KMS-11 (cell line): Measurements from ENCODE around the gene DNAJB11.

Experiments used
- H2AFZ ChIP-seq: fragments of 200-600 bp; sonication (generic); 2 replicates; pipeline ENCODE4 v1.6.1; 2016; ENCODE audit warnings: antibody characterized with exemption, mixed run types, low read depth
- H3K27ac ChIP-seq: fragments of 200-600 bp; sonication (generic); 2 replicates; pipeline ENCODE4 v1.6.1; 2016; ENCODE audit warnings: mild to moderate bottlenecking, mixed run types
- H3K27me3 ChIP-seq: fragments of 200-600 bp; sonication (generic); 2 replicates; pipeline ENCODE4 v1.6.1; 2017; ENCODE audit warnings: mild to moderate bottlenecking, low read depth, mixed run types, moderate library complexity; ENCODE audit not compliant: insufficient read depth
- H3K36me3 ChIP-seq: fragments of 200-600 bp; sonication (generic); 2 replicates; pipeline ENCODE4 v1.6.1; 2017; ENCODE audit warnings: mild to moderate bottlenecking, mixed run types; ENCODE audit not compliant: insufficient read depth
- H3K4me1 ChIP-seq: fragments of 200-600 bp; sonication (generic); 2 replicates; pipeline ENCODE4 v1.6.1; 2016; ENCODE audit warnings: mild to moderate bottlenecking, low read depth, mixed run types; ENCODE audit not compliant: poor library complexity, severe bottlenecking
- H3K4me2 ChIP-seq: fragments of 200-600 bp; sonication (generic); 2 replicates; pipeline ENCODE4 v1.7.0; 2016; ENCODE audit warnings: mild to moderate bottlenecking, mixed run types
- H3K4me3 ChIP-seq: fragments of 200-600 bp; sonication (generic); IDR thresholded peaks from 2 replicates; pipeline ENCODE4 v1.6.1; 2017; ENCODE audit warnings: low read depth, low read length, mixed read lengths; ENCODE audit not compliant: insufficient read depth
- H3K79me2 ChIP-seq: fragments of 200-600 bp; sonication (generic); 2 replicates; pipeline ENCODE4 v1.6.1; 2016; ENCODE audit warnings: low read depth, mixed run types; ENCODE audit not compliant: insufficient read depth
- H3K9ac ChIP-seq: fragments of 200-600 bp; sonication (generic); 2 replicates; pipeline ENCODE4 v1.6.1; 2016; ENCODE audit warnings: mild to moderate bottlenecking, mixed run types
- H4K20me1 ChIP-seq: fragments of 200-600 bp; sonication (generic); 2 replicates; pipeline ENCODE4 v1.6.1; 2016; ENCODE audit warnings: mild to moderate bottlenecking, mixed run types; ENCODE audit not compliant: insufficient read depth
- TF ChIP-seq, protein P1 (sequence below): fragments of 200-600 bp; sonication (generic); conservative IDR thresholded peaks from 2 replicates; pipeline ENCODE4 v1.6.1; 2017; ENCODE audit warnings: low read depth, mild to moderate bottlenecking, antibody characterized with exemption, low read length, moderate library complexity, mixed read lengths

Gene DNAJB11

DNA sequence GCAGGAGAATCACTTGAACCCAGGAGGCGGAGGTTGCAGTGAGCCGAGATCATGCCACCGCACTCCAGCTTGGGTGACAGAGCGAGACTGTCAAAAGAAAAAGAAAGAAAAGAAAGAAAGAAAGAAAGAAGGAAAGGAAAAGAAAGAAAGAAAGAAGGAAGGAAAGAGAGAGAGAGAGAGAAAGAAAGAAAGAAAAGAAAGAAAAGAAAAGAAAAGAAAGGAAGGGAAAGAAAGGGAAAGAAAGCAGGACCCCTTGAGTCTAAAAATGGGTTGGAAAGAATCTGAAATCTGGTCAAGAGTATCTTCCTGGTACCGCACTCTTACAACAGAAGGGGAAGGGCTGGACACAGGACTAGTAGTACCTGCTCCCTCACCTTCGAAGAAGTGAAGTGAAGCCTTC, 45.9 kb upstream of the DNAJB11 start:
- Histone ChIP-seq H4K20me1 (no peaks in the 10 kb centered on the region), H3K79me2 (no peaks in the 10 kb centered on the region), H2AFZ (no peak overlapping the region), H3K27ac (no peak overlapping the region), H3K36me3 (no peaks in the 10 kb centered on the region), H3K27me3 (no peaks in the 10 kb centered on the region), H3K4me2 (no peak overlapping the region), H3K4me3 (no peak overlapping the region), H3K9ac (no peak overlapping the region), H3K4me1 (no peaks in the 10 kb centered on the region)
- TF ChIP-seq, protein P1, sequence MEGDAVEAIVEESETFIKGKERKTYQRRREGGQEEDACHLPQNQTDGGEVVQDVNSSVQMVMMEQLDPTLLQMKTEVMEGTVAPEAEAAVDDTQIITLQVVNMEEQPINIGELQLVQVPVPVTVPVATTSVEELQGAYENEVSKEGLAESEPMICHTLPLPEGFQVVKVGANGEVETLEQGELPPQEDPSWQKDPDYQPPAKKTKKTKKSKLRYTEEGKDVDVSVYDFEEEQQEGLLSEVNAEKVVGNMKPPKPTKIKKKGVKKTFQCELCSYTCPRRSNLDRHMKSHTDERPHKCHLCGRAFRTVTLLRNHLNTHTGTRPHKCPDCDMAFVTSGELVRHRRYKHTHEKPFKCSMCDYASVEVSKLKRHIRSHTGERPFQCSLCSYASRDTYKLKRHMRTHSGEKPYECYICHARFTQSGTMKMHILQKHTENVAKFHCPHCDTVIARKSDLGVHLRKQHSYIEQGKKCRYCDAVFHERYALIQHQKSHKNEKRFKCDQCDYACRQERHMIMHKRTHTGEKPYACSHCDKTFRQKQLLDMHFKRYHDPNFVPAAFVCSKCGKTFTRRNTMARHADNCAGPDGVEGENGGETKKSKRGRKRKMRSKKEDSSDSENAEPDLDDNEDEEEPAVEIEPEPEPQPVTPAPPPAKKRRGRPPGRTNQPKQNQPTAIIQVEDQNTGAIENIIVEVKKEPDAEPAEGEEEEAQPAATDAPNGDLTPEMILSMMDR, result no peak

DNA sequence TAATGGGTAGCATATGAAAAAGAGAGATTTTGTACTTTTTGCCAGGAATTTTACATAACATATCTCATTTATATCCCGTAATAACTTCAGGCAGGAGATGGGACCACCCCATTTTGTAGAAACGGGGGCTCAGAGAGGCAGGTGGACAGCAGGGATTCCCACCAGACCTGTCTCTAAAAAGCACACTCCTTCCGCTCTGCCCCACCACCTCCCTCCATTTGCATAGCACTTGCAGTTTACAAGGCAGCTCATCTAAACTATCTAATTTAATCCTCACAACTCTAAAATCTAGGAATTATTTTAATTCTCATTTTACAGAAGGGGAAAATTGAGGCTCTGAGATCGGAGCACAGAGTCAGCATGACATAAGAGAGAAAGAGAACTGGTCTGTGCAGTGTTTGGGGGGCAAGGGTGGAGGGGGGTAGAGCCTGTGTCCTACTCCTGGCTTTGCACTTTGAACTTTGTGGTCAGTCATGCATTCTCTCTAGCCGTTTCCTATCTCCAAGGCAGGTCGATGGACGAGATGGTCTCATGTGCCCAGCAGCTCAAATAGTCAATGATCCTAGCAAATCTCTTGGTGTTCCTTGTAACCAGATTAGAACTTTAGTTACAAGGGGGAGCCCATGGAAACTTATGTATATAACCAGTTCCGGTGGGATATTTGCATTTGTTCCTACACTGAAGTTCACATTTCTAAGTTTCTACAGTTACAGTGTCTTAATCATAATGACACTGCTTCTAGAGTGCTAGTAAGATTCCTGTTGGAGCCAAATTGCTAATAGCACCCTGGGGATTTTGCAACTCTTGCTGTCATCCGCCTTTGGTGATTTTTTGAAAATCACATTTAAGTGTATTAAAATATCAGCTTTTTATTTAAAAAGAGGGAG, 44.9 kb upstream of the DNAJB11 start:
- Histone ChIP-seq H2AFZ (no peak overlapping the region), H3K79me2 (no peaks in the 10 kb centered on the region), H3K27me3 (no peaks in the 10 kb centered on the region), H3K4me1 (no peaks in the 10 kb centered on the region), H3K9ac (no peak overlapping the region), H4K20me1 (no peaks in the 10 kb centered on the region), H3K4me2 (no peak overlapping the region), H3K36me3 (no peaks in the 10 kb centered on the region), H3K4me3 (no peak overlapping the region), H3K27ac (no peak overlapping the region)
- TF ChIP-seq, protein P1, result no peak

DNA sequence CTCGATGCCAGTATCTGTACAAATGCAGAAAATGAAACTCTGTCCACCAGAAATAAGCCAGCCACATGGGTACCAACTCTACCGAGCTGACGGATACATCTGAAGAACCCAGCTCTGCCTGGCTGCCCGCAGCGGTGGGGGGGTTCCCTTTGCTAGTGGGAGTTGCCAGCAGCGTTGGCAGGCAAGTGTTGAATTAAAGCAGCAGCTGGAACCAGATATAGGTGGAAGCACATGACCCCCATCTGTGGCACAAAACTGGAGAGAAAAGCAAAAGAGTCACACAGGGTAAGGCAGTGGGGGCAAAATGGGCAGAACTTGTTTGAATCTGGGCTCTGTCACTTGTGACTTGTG, 44.3 kb upstream of the DNAJB11 start:
- H3K4me2 ChIP-seq, result no peak overlapping the region
- TF ChIP-seq, protein P1, result no peak
- H3K27ac ChIP-seq, result no peak overlapping the region
- no peaks in the 10 kb centered on the region for H3K4me1 ChIP-seq
- no peak overlapping the region for H3K9ac ChIP-seq
- no peaks in the 10 kb centered on the region for H3K79me2 ChIP-seq
- no peaks in the 10 kb centered on the region for H3K27me3 ChIP-seq
- no peak overlapping the region for H3K4me3 ChIP-seq
- H4K20me1 ChIP-seq, result no peaks in the 10 kb centered on the region
- no peaks in the 10 kb centered on the region for H3K36me3 ChIP-seq
- no peak overlapping the region for H2AFZ ChIP-seq

DNA sequence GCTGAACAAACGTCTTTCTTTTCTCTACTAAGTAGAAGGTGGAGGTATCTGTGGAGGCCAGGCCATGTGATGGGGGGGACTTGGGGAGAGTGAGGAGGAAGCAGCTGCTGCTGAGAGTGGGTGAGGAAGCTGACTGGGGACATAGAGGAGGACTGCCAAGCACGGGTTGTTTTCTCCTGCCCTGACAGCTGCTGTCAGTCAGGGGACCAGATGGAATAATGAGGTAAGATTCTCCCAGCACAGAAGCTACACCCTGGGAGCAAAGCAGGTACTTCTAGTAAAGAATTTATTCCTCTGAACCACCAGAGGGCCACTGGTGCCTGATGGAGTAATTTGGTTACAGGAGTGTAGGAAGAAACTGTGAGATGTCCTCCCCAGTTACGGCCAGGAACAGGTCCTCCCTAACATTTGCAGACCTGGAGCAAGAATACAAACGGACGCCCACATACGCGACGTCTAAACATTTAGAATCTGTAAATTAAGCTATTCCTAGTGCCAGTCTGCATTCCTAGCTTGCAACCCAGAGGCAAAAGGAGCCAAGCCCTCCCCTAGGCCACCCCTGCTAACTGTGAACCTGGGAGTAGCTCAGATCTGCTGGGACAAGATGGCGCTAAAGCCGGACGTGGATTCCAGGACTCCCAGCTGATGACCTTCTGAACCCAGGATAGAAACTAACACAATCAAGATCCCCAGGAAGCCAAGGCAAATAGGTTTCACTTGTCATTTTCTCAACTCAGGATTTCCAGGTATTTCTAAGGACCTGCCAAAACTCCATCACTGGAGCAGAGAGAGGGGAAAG, 41.1 kb upstream of the DNAJB11 start:
- Histone ChIP-seq H3K9ac (no peak overlapping the region), H3K79me2 (no peaks in the 10 kb centered on the region), H3K36me3 (no peaks in the 10 kb centered on the region), H3K27me3 (no peaks in the 10 kb centered on the region), H4K20me1 (no peaks in the 10 kb centered on the region), H3K4me3 (no peak overlapping the region), H3K27ac (no peak overlapping the region), H2AFZ (no peak overlapping the region), H3K4me1 (no peaks in the 10 kb centered on the region), H3K4me2 (no peak overlapping the region)
- TF ChIP-seq, protein P1, result no peak; the same call in 1 of the 2 replicates
